Activated CD8-positive, alpha-beta T cell treated with anti-CD3 and anti-CD28 coated beads for 36 hours (primary cell): Measurements from ENCODE around the gene GLOD4. TPM values are rescaled to one million over a fixed set of nuclear protein-coding genes. Genes with fewer than 3 reads are reported as not detected.
"Not testable (repeated sequence)": the region's sequence is repeated elsewhere in the genome, so short reads cannot be mapped to it uniquely, and the experiment has no call there.

Source experiments
- ATAC-seq: fragments of 200-7000 bp; cut with Tn5 transposase; one replicate; pipeline ENCODE4 v1.10.0; 2021; ENCODE audit warnings: mild to moderate bottlenecking, moderate library complexity
- CTCF ChIA-PET: fragments of 350-600 bp; sonication (Branson Sonifier 250); formaldehyde crosslinking; loops from one replicate; lab custom pipeline; 2021; ENCODE audit warnings: antibody characterized with exemption; lab: Charles Lee
- POLR2A ChIA-PET: fragments of 350-600 bp; sonication (Branson Sonifier 250); formaldehyde crosslinking; loops from one replicate; lab custom pipeline; 2021; ENCODE audit warnings: antibody characterized with exemption; lab: Charles Lee
- DNase-seq: peaks from one replicate; pipeline ENCODE4 v3.0.0-alpha.2; 2020
- H3K27ac Mint-ChIP-seq: one replicate; pipeline ENCODE4 v1.8.0; 2021; ENCODE audit warnings: mild to moderate bottlenecking, mixed read lengths
- H3K27me3 Mint-ChIP-seq: one replicate; pipeline ENCODE4 v1.8.0; 2021; ENCODE audit warnings: mixed read lengths
- H3K36me3 Mint-ChIP-seq: one replicate; pipeline ENCODE4 v1.8.0; 2021; ENCODE audit warnings: low read depth, mixed read lengths
- H3K4me1 Mint-ChIP-seq: one replicate; pipeline ENCODE4 v1.8.0; 2021; ENCODE audit warnings: low read depth, mixed read lengths
- H3K4me3 Mint-ChIP-seq: one replicate; pipeline ENCODE4 v1.8.0; 2021; ENCODE audit warnings: mild to moderate bottlenecking, moderate library complexity, mixed read lengths
- H3K9me3 Mint-ChIP-seq: one replicate; pipeline ENCODE4 v1.8.0; 2021; ENCODE audit warnings: mixed read lengths
- CTCF ChIP-seq: fragments of 200-600 bp; IDR thresholded peaks from one replicate; pipeline ENCODE4 v1.8.0; 2022; ENCODE audit warnings: antibody characterized with exemption, mild to moderate bottlenecking
- intact Hi-C: fragments of 100-400 bp; cut with micrococcal nuclease; formaldehyde crosslinking; loops from one replicate; pipeline ENCODE4 v1.10.0; 2022
- total RNA-seq, 2 experiments: library from RNA; stranded (reverse); gene quantifications; one replicate each; pipeline ENCODE4 v1.2.3, GENCODE V29; 2021

The GLOD4 gene
- total RNA-seq, 2 experiments from 2014 or later: 47.3 to 55.2 TPM

GRCh38 chr17:806781-807522, 24.9 kb upstream of the GLOD4 start:
- POLR2A ChIA-PET: no interaction called here
- no peaks in the 10 kb centered on the region for H3K4me1 Mint-ChIP-seq
- no peaks in the 10 kb centered on the region for H3K9me3 Mint-ChIP-seq

GRCh38 chr17:806346-806745, 24.3 kb upstream of the GLOD4 start:
- Mint-ChIP-seq H3K27me3 (no peaks in the 10 kb centered on the region), H3K36me3 (no peaks in the 10 kb centered on the region), H3K4me1 (no peaks in the 10 kb centered on the region), H3K27ac (no peak overlapping the region), H3K9me3 (no peaks in the 10 kb centered on the region), H3K4me3 (no peak overlapping the region)
- ATAC-seq (no peak), DNase-seq (no peak)
- intact Hi-C loops: no loop called here
- ChIA-PET POLR2A (no interaction called here), CTCF (no interaction called here)
- TF ChIP-seq CTCF: no peak

More at GRCh38 chr17:806781-807522, 24.9 kb upstream of the GLOD4 start:
- Mint-ChIP-seq H3K36me3 (no peaks in the 10 kb centered on the region), H3K27ac (no peak overlapping the region), H3K27me3 (no peaks in the 10 kb centered on the region), H3K4me3 (no peak overlapping the region)
- no peak for TF ChIP-seq CTCF
- CTCF ChIA-PET: no interaction called here
- ATAC-seq: no peak
- DNase-seq: no peak
- intact Hi-C loops: no loop called here

- DNase-seq, H3K27me3 Mint-ChIP-seq, H3K36me3 Mint-ChIP-seq, H3K4me3 Mint-ChIP-seq, intact Hi-C loops, H3K4me1 Mint-ChIP-seq, H3K9me3 Mint-ChIP-seq, H3K27ac Mint-ChIP-seq, POLR2A ChIA-PET, CTCF ChIA-PET, ATAC-seq: not testable (repeated sequence)
These were observed 23.8 kb upstream of the GLOD4 start for GRCh38 chr17:805886-806285.

GRCh38 chr17:804541-805435, 22.7 kb upstream of the GLOD4 start:
- no peak overlapping the region for H3K27ac Mint-ChIP-seq
- CTCF ChIA-PET: interaction anchor here (1.1 to 1.6 kb wide), 2 partner anchors 9 to 10 kb away, joined by 3 read pairs; no protein-coding TSS in a partner anchor
- H3K4me1 Mint-ChIP-seq: no peaks in the 10 kb centered on the region
- POLR2A ChIA-PET: no interaction called here
- TF ChIP-seq CTCF: no peak
- no peak overlapping the region for H3K4me3 Mint-ChIP-seq
- DNase-seq (no peak), ATAC-seq (no peak)
- no peaks in the 10 kb centered on the region for H3K27me3 Mint-ChIP-seq
- H3K36me3 Mint-ChIP-seq: no peaks in the 10 kb centered on the region
- no peaks in the 10 kb centered on the region for H3K9me3 Mint-ChIP-seq
- intact Hi-C loops: no loop called here

- Mint-ChIP-seq H3K27ac (no peak overlapping the region), H3K27me3 (no peaks in the 10 kb centered on the region), H3K36me3 (no peaks in the 10 kb centered on the region), H3K4me3 (no peak overlapping the region), H3K4me1 (no peaks in the 10 kb centered on the region), H3K9me3 (no peaks in the 10 kb centered on the region)
- no peak for TF ChIP-seq CTCF
- intact Hi-C loops: no loop called here
- CTCF ChIA-PET: no interaction called here
- no peak for ATAC-seq
- DNase-seq: no peak
- POLR2A ChIA-PET: no interaction called here
These were observed 21.1 kb upstream of the GLOD4 start for GRCh38 chr17:802901-803881.
